Mucosa of stomach (tissue), 1 donor: ENCODE data around the gene PAPSS2.
A peak's percentile ranks its signal among the peaks of the same experiment; 100 is the strongest.

ENCODE experiments used
- H3K27me3 ChIP-seq: one replicate; pipeline ENCODE4 v1.7.0; 2013; ENCODE audit warnings: mild to moderate bottlenecking, low read length; ENCODE audit not compliant: control insufficient read depth, insufficient read depth
- H3K36me3 ChIP-seq: one replicate; pipeline ENCODE4 v1.7.0; 2013; ENCODE audit warnings: low read length; ENCODE audit not compliant: control insufficient read depth, insufficient read depth
- H3K4me1 ChIP-seq: one replicate; pipeline ENCODE4 v1.7.0; 2013; ENCODE audit warnings: mild to moderate bottlenecking, low read length; ENCODE audit not compliant: control insufficient read depth, insufficient read depth
- H3K4me3 ChIP-seq: one replicate; pipeline ENCODE4 v1.7.0; 2013; ENCODE audit warnings: low read length
- H3K9ac ChIP-seq: one replicate; pipeline ENCODE4 v1.7.0; 2013; ENCODE audit warnings: mild to moderate bottlenecking, low read length, moderate library complexity
- H3K9me3 ChIP-seq: one replicate; pipeline ENCODE4 v1.7.0; 2013; ENCODE audit warnings: mild to moderate bottlenecking, low read length, moderate library complexity; ENCODE audit not compliant: control insufficient read depth
- donor health status: Pancreatic carcinoma.

PAPSS2 gene

DNA sequence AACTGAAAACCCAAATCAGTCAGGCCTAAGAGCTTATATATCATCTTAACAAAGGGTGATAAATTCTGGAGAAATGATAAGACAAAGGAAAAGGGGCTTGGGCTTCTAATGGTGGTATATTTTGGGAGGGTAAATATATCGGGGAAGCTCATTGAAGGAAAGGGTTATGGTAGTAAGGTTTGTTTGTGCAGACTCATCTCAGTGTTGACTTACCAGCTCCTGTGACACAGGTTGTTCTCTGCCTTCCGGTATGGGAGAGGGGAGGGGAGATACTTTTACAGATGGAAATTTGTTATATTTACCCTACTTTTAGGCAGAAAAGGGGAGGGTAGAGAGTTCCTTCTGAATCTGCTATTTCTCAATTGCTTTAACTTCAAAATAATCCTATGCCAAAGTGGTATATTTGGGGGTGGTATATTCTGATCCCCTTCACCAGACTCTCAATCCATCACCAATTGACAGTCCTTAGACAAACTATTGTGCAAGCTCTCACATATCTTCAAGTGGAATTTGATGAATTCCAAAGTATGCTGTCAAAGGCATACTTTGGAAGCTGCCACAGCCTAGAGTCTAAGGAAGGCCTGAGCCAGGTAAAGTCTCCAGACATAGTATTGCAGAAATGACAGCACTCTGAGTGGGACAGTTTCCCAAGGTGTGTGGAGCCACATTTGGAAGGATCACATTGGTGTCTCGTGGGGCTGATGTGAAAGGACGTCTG is 13.3 kb upstream of the PAPSS2 start:
- Histone ChIP-seq H3K4me3 (no peak overlapping the region), H3K9me3 (no peaks in the 10 kb centered on the region), H3K9ac (no peak overlapping the region), H3K4me1 (no peaks in the 10 kb centered on the region), H3K27me3 (no peaks in the 10 kb centered on the region), H3K36me3 (no peaks in the 10 kb centered on the region)

DNA sequence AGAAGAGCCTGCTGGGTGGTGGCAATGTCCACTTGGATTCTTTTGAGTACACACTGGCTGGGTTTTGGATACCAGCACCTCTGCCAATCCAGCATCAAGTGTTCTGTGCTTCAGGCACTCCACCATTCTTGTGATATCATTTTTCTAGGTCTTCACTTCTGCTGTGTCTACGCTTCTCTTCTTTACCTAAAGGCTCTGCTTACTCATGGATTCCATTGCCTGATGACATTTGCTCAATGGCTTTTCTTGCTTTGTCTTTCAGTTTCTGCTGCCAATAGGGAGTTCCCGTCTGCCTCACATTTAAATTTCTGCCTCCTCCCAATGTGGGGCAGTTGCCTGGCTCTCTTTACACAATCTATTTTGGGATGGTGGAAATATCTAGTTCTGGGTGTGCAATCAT is 12.7 kb upstream of the PAPSS2 start:
- no peak overlapping the region for H3K9ac ChIP-seq
- H3K4me3 ChIP-seq = no peak overlapping the region
- no peaks in the 10 kb centered on the region for H3K4me1 ChIP-seq
- no peaks in the 10 kb centered on the region for H3K9me3 ChIP-seq
- H3K27me3 ChIP-seq = no peaks in the 10 kb centered on the region
- H3K36me3 ChIP-seq = no peaks in the 10 kb centered on the region

GRCh38 chr10:87650838-87651589 is 8.7 kb upstream of the PAPSS2 start:
- Histone ChIP-seq H3K4me3 (no peak overlapping the region), H3K9ac (no peak overlapping the region)

GRCh38 chr10:87651801-87652200 is 7.9 kb upstream of the PAPSS2 start:
- no peak overlapping the region for H3K4me3 ChIP-seq
- no peaks in the 10 kb centered on the region for H3K27me3 ChIP-seq

More at GRCh38 chr10:87650838-87651589, 8.7 kb upstream of the PAPSS2 start:
- Histone ChIP-seq H3K36me3 (no peaks in the 10 kb centered on the region), H3K9me3 (no peaks in the 10 kb centered on the region), H3K27me3 (no peaks in the 10 kb centered on the region), H3K4me1 (no peaks in the 10 kb centered on the region)

DNA sequence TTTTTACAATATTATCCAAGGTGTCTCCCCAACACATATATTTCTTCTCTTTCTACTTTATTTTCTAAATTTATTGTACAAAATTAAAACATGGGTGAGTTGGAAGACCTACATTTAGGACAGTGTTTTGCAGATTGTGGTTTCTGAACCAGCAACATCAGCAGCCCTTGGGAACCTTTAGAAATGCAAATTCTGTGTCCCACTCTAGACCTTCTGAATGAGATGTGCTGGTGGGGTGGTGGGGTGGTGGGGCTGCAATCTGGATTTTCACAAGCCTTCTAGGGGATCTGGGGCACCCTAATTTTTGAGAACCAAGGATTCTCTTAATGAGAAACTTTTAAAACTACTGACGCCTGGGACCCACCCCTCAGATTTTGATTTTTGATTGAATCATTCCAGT is 7.4 kb upstream of the PAPSS2 start:
- Histone ChIP-seq H3K36me3 (no peaks in the 10 kb centered on the region), H3K9me3 (no peaks in the 10 kb centered on the region), H3K27me3 (no peaks in the 10 kb centered on the region), H3K9ac (no peak overlapping the region), H3K4me3 (no peak overlapping the region), H3K4me1 (no peaks in the 10 kb centered on the region)

More at GRCh38 chr10:87651801-87652200, 7.9 kb upstream of the PAPSS2 start:
- H3K36me3 ChIP-seq = no peaks in the 10 kb centered on the region
- no peak overlapping the region for H3K9ac ChIP-seq
- H3K4me1 ChIP-seq = no peaks in the 10 kb centered on the region
- no peaks in the 10 kb centered on the region for H3K9me3 ChIP-seq

DNA sequence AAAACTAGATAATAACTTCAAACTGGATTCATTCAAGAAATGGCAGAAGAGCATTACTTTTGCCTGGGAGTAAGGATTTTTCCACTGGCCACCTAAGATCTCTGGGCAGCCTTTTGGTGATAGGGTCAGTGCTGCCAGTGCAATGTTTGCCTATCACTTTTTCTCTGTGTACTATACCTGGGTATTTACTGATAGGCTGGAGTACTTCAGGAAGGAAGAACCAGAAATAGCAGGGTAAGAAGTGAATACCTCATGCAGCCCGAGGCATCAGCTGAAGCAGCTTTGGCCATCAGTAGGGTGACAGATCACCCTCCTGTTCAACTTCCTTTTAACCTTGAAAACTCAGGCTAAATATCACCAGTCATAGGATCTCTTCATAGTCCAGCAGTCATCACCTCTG is 5.5 kb upstream of the PAPSS2 start:
- Histone ChIP-seq H3K9ac (no peak overlapping the region), H3K36me3 (no peaks in the 10 kb centered on the region), H3K27me3 (no peaks in the 10 kb centered on the region), H3K4me1 (no peaks in the 10 kb centered on the region), H3K9me3 (no peaks in the 10 kb centered on the region), H3K4me3 (no peak overlapping the region)

GRCh38 chr10:87656431-87657072 is 3.1 kb upstream of the PAPSS2 start:
- Histone ChIP-seq H3K9me3 (no peaks in the 10 kb centered on the region), H3K9ac (no peak overlapping the region), H3K27me3 (peaks cover 5% of the 10 kb centered on the region), H3K4me1 (no peaks in the 10 kb centered on the region), H3K4me3 (no peak overlapping the region), H3K36me3 (no peaks in the 10 kb centered on the region)

GRCh38 chr10:87657371-87657770 is 2.3 kb upstream of the PAPSS2 start:
- no peaks in the 10 kb centered on the region for H3K36me3 ChIP-seq
- H3K27me3 ChIP-seq = peaks cover 5% of the 10 kb centered on the region
- H3K4me1 ChIP-seq = no peaks in the 10 kb centered on the region
- H3K4me3 ChIP-seq = no peak overlapping the region
- no peak overlapping the region for H3K9ac ChIP-seq
- no peaks in the 10 kb centered on the region for H3K9me3 ChIP-seq

DNA sequence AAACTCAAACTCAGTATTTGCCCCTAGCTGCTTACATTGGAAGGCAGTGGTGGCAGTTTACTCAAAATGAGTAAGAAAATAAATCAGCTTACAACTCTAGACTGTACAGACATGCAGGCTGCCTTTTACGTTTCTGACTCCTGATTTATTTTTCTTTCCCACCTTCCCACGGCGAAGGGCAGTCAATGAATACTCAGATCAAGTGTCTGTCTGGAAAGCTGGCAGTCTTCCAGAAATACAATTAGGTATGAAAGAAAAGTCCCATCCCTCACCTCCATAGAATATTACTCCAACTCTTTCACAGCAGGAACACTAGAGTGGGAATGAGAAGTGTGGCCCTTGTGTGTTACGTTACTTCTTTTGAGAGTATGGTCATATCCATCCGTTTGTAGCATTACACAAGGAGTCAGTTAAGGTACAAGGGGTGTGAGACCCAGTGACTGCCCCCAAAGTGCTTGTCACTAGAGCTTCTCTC is 1.3 kb upstream of the PAPSS2 start:
- Histone ChIP-seq H3K9ac (no peak overlapping the region), H3K4me3 (no peak overlapping the region), H3K27me3 (peaks cover 5% of the 10 kb centered on the region), H3K4me1 (no peaks in the 10 kb centered on the region), H3K36me3 (no peaks in the 10 kb centered on the region), H3K9me3 (no peaks in the 10 kb centered on the region)

DNA sequence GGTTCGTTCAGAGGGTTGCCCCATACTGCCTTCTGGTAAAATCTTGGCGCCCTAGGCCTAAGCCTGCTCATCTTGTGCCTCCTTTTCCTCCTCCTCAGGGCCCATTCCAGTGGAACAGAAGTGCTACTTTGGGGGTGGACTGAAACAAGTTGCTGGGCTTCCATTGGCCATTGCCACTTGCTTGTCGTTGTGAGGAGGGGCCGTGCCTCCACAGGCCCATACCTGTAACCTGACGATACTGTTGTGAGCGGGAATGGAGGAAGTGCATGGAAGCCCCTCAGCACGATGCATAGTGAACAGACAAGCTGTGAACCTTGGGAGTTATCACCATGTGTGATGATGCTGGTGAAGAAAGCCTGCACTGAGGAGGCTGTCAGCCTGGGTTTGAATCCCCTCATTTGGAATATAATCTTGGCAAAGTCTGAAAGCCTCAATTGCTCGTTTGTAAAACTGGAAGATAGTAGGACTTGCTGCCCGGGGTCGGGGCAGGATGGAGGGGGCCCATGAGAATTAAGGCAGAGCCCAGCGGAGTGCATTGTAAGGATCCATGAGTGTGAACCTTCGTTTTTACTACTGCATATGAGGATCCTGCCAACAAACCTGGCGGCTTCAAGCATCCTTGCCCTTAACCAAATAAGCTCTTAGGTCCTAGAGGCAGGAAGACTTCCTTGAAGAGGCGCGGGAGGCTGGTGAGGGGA is 671 bp upstream of the PAPSS2 start:
- Histone ChIP-seq H3K9ac (no peak overlapping the region), H3K4me3 (no peak overlapping the region), H3K4me1 (no peaks in the 10 kb centered on the region), H3K36me3 (no peaks in the 10 kb centered on the region), H3K9me3 (no peaks in the 10 kb centered on the region), H3K27me3 (peaks cover 5% of the 10 kb centered on the region)

DNA sequence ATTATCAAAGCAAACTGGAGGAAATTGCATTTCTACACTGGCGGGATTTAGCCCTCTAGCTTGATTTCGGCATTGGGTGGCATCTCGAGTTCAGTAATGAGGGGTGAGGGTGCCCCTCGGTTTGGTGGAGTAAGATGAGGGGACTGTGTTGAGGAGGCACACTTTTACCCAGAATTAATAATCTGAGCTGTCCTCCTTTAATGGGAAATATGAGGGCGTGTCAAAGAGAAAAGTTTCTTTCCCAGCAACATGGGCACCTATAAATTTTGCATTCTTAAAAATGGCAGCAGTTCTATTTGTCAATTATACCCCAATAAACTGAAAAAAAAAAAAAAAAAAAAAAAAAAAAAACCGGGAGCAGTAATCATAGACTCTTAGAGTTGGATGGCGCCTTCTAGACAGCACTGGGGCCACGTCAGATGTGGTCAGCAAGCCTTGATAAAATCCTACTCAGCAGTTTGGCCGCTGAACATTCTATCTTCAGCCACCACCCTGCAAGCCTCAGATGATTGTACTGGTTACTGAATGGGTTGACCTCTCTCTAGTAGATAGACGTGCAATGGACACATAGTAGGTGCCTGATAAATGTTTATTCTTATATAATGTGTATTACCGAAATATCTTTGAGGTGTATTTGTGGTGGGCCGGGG is 931 bp downstream of the PAPSS2 start:
- H3K4me3 ChIP-seq = peak overlapping the region; percentile 79
- H3K36me3 ChIP-seq = no peaks in the 10 kb centered on the region
- H3K27me3 ChIP-seq = peaks cover 5% of the 10 kb centered on the region
- no peaks in the 10 kb centered on the region for H3K9me3 ChIP-seq
- H3K9ac ChIP-seq = peak overlapping the region; percentile 77
- H3K4me1 ChIP-seq = no peaks in the 10 kb centered on the region
